ENCODE measurements around the gene SERPINB2. TPM values are rescaled to one million over a fixed set of nuclear protein-coding genes. Genes with fewer than 3 reads are reported as not detected.

SERPINB2 gene
- under 1 TPM in 1 of 3 donors, not detected in 2; 0.14 TPM for polyA plus RNA-seq (ENCODE audit: insufficient read length in 3 of 3)
- long read RNA-seq, donor 1: 0 reads
- long read RNA-seq, donor 2: 0 reads
- long read RNA-seq, donor 3: 0 reads
- long read RNA-seq, donor 4: 0 reads
- long read RNA-seq, donor 5: 0 reads
- long read RNA-seq, donor 6: 0 reads
- long read RNA-seq, donor 7: 0 reads
- long read RNA-seq, donor 8: 0 reads
- long read RNA-seq, donor 9: 0 reads
- long read RNA-seq, donor 10: 0 reads
- long read RNA-seq, donor 11: 0 reads
- long read RNA-seq, donor 12: 0 reads
- long read RNA-seq, donor 13: 0 reads
- long read RNA-seq, donor 14: 0 reads
- long read RNA-seq, donor 15: 0 reads
- long read RNA-seq, donor 16: 0 reads

- DNase-seq: no peak
These were observed at the start of gene SERPINB2 for GRCh38 chr18:63887424-63887823. Gene SERPINB2 (plus strand): TSS chr18:63887705. CDS start chr18:63891445, 3,740 bp downstream.

GRCh38 chr18:63843008-63843407, 44.5 kb upstream of the SERPINB2 start:
- no peak for DNase-seq

DNA sequence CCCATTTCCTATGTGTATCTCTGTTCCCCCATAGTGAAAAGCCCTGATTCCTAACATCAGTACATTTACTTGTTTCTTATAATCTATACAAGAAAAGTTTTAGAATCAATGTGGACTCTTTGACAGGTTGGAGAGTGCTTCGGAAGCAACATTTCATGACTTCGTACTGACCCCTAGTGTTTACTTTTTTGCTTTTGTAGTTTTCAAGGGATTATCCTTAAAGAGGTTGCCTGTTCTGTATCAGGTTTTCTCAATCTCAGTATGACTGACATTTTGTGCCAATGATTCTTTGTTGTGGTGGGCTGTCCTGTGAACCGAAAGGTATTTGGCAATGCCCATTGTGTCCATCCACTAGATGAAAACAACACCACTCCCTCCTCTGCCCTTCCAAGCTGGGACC, 43.3 kb upstream of the SERPINB2 start:
- peak; percentile 26 for DNase-seq

DNA sequence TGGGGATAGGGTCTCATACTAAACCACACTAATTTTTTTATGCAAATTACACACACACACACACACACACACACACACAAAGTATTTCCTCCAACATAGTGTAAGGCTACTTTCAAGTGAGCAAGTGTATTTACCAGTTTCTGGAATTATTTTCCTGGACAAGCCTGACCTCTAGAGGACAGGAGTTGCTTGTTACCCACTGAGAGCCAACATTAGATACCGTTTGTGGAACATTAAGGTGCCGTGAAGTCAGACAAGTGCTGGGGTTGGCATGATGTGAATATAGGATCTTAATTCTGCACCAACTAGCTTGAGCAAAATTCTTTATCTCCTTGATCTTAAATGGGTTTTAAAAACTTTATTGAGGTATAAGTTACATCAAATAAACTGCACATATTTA, 39.3 kb upstream of the SERPINB2 start:
- DNase-seq: peak; percentile 55

DNA sequence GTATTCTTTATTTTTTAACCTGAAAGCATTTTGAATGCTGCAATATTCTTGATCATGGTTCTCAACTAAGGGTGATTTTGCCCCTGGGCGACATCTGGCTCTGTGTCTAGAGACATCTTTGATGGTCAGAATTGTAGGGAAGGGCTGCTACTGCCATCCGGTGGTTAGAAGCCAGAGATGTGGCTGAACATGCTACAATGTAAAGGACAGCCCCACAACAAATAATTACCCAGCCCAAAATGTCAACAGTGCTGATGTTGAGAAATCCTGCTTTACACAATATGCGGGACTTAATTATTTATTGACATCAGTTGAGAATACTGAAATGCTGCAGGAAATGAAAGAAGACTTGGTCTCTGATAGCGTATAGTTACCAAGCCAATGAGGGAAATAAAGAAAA, 37.5 kb upstream of the SERPINB2 start:
- peak; percentile 10 for DNase-seq

DNA sequence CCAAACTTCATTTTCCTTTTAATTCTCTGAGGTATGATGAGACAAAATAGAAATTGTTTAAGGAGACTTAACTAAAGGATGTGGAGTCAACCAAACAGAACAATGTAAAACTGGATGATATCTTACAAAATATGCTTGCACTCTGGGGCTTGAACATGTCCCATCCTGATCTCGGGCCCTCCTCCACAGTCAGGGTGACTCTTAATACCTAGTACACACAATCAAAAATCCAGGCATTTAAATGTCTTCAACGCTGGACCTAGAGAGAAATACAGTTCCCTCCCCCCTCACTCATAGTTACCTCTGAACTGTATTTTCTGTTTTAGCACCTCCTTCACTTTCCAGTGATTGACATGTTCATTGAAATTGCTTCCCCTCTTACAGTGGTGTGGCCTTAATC, 36.9 kb upstream of the SERPINB2 start:
- no peak for DNase-seq

DNA sequence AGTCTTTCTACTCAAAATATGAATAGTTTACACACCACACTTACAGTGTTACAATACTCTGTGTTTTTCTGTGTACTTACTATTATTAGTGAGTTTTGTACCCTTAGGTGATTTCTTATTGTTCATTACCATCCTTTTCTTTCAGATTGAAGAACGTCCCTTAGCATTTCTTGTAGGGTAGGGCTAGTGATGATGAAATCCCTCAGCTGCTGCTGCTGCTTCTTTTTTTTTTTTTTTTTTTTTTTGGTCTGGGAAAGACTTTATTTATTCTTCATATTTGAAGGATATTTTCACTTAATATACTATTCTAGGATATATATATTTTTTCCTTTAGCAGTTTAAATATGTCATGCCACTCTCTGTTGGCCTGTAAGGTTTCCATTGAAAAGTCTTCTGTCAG, 29.0 kb upstream of the SERPINB2 start:
- no peak for DNase-seq

- DNase-seq: no peak
These were observed 27.6 kb upstream of the SERPINB2 start for GRCh38 chr18:63859781-63860475.

GRCh38 chr18:63860531-63860930, 27.0 kb upstream of the SERPINB2 start:
- no peak for DNase-seq

DNA sequence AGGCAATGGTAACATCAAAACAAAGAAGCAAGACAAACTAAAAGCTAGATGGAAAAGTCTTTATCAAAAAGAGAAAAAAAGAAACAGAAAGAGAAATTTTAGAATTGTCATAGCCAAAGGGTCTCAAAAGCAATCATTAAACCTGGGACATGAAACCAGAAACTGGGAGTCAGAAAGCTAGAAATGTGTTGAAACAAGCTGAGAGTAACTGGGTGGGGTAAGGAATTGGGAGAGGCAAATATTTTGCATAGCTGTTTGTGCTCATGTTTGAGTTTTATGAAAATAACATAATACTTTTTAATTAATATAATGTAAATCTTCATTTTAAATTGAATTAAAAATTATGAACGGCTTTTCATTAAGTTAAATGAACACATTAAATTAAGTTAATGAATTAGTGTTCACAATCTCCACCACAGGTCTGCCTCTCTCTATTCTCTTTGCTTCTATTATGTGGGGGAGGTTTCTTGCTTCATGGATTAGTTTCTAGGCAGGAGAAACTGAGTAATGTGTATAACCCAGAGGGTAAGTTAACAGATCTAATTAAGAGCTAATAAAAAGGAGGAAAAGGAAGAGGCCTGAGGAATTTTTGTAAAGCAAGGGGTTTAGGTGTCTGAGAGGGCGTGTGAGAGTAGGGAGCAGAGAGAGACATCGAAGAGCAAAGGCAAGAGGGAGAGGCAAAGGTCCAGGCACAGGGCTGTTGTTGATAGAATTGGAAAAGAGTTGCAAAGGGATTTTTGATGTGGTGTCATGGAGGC, 20.0 kb upstream of the SERPINB2 start:
- no peak for DNase-seq

DNA sequence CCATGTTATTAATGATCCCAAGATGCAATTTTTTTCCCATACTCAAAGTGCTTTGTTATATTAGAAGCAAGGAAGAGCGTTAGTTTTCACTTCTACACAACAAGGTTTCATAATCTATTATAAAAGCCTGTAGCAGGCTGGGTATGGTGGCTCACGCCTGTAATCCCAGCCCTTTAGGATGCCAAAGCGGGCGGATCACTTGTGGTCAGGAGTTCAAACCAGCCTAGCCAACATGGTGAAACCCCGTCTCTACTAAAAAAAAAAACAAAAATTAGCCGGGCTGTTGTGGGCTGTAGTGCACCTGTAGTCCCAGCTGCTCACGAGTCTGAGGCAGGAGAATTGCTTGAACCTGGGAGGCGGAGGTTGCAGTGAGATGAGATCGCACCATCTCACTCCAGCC, 19.0 kb upstream of the SERPINB2 start:
- no peak for DNase-seq

DNA sequence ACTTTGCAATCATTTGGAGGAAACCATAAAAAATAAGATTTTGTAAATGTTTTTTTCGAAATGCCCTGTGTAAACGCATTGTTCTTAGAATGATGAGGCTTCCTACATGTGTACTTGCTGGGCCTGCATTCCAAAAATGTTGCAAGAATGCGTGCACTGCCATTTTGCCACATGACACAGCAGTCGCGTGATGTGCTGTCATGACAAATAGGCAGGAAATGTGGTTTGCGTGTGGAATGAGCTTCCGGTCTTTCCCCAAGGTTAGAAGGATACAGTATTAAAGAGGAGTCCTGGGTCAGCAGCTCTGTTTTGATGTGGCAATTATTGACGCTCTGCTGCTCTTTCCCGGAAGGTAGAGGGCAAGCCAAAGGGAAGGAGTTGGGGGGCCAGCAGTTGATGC, 18.1 kb upstream of the SERPINB2 start:
- no peak for DNase-seq

DNA sequence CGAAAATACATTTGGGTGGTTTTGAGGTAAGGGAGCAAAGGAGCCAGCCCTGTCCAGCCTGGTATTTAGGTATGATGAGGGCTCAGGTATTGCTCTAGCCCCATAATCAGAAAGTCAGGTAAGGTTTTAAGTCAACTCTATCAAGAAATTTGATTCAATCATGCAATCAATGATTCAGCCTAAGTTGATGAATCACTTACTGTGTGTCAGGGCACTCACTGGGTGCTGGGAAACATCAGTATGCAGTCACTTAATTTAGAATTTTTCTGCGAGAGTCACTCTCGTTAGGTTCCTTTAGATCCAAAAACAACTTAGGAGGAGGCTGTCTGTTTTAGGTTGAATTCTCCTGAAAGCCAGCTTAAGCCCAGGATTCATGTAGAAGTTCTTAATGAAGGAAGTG, 17.7 kb upstream of the SERPINB2 start:
- no peak for DNase-seq

GRCh38 chr18:63871836-63872235, 15.7 kb upstream of the SERPINB2 start:
- DNase-seq: no peak

DNA sequence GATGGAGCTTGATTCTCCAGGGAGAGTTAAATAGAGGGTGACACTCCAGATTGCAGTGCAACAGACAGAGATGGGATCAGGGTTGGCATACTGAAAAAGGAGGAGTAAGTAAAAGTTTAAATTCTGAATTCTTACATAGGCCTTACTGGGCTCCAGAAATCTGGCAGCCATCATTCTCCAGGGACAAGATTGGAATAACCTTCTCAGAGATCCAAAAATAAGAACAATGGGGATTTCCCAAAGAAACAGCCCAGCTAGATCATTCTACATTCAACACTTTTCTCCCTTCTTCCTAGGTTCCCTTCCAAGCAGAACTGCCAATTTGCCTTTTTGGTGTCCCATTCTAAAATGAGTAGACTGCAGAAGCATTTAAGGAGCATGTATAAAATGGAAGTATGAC, 14.9 kb upstream of the SERPINB2 start:
- DNase-seq: no peak

- no peak for DNase-seq
These were observed 9.2 kb upstream of the SERPINB2 start for GRCh38 chr18:63878343-63878742.

DNA sequence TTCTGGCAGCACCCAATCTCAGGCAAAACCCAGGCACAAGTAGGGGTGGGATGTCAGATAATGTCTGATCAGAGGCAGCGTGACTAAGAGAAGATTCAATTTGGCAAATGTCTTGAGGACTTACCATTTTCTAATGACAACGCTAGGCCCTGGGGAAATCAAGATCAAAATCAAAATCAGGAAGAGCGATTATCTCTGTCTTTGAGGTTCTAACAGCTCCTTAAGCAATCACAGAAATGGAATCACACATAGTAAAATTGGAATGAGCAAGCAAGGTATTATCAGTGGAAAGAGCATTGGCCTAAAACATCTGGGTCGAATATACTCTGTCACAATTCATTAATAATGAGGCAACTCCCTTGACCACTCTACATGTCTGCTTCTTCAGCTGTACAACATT, 8.6 kb upstream of the SERPINB2 start:
- no peak for DNase-seq

DNA sequence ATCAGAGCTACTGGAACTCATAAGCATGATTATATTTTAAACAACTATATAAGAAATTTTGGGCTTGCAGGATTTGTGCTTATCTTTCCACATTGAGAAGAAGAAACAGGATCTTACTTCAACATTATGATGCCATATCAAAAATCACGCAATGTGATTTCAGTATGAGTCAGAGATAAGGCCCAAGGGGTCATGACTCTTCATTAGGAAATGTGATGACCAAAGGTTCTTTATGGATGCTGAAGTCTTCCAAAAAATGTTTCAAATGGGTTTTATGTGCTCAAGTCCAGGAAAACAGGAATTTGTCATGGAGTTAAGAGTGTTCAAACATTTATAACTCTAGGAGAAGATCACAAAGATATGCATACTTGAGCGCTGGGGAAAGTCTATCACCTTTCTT, 7.8 kb upstream of the SERPINB2 start:
- no peak for DNase-seq

DNA sequence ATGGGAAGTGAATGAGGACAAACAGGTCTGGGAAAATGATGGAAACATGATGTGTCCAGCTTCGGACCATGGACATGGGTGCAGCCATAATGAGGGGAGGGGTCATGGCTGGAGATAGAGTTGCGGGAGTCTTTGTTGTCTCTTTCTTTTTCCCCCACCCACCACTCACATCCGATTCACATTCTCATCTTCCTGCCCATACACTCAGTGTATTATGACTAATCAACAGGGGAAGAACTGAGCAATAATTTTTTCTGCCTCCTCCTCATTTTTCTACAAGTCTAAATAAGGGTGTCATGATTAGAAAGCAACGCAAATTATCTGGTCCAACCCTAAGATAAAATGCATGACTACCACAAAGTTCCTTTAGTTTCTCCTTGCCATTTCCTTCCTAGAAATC, 5.7 kb upstream of the SERPINB2 start:
- DNase-seq: no peak

DNA sequence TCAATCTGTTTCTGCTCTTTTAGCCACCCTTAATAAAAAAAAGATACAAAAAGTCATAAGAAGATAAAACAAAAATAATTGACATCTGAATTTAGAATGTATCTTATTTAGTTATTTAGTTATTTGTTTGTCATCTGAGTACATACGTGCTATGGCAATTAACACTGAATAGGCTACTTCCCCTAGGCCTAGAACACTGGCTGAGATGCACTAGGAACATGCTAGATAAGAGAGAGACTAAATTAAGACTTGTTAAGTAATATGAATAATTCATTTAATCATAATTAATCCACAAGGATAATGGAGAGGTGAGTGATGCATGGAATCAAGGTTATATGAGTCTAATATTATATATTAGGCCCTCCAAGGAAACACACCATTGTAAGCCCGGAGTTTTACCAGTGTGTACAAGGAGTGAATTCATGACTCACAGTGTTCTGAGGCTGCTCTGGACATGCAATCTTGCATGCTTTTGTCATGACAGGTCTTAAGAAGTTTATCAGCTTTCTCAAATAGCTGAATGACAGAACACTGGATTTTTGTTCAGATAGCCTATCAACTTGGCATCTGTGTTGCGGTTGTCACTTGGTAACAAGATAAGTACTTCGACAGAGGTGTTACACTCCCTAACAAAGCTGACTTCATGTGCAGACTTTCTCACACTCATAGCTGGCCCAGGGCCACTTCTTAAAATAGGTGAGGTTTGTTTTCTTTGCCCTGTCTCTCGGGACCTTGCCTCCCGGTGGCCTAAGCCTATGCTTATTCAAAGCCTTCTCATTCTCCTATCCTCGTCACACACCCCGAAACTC, 5.0 kb upstream of the SERPINB2 start:
- DNase-seq: no peak

DNA sequence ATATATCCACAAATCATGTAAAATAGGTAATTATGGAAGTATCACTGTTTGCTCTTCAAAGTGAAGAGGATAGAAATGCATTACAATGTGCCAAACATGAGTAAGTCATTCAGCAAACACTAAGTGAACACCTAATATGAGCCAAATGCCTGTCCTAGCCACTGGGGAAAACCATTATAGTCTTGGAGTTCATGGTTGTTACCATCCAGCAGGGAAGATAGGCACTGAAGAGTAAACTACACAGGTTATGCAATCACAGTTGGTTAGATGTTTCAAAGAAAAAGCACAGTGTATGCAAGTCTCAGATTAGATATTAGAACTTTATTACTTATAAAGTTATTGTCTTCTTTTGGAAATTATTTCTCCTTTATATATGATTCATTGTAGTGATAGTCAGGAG, 3.9 kb upstream of the SERPINB2 start:
- DNase-seq: no peak
